Coronary artery (tissue), 2 donors: ENCODE results near the gene CENPN.
A peak's percentile ranks its signal among the peaks of the same experiment; 100 is the strongest.

ENCODE experiments used
- DNase-seq: peaks from one replicate; pipeline ENCODE4 v3.0.0-alpha.2; 2017; ENCODE audit warnings: low spot score
- H3K27ac ChIP-seq, 2 donors: fragments of 200-600 bp; sonication (generic); one replicate each; pipeline ENCODE4 v1.5.1; 2016 to 2019
- H3K4me3 ChIP-seq: fragments of 200-600 bp; sonication (generic); 2 replicates; pipeline ENCODE4 v1.5.1; 2016; ENCODE audit warnings: mild to moderate bottlenecking, moderate library complexity
- TF ChIP-seq, protein P1 (sequence below): fragments of 200-600 bp; sonication (generic); IDR thresholded peaks from one replicate; pipeline ENCODE4 v1.5.1; 2019; ENCODE audit warnings: antibody characterized with exemption

CENPN gene

DNA sequence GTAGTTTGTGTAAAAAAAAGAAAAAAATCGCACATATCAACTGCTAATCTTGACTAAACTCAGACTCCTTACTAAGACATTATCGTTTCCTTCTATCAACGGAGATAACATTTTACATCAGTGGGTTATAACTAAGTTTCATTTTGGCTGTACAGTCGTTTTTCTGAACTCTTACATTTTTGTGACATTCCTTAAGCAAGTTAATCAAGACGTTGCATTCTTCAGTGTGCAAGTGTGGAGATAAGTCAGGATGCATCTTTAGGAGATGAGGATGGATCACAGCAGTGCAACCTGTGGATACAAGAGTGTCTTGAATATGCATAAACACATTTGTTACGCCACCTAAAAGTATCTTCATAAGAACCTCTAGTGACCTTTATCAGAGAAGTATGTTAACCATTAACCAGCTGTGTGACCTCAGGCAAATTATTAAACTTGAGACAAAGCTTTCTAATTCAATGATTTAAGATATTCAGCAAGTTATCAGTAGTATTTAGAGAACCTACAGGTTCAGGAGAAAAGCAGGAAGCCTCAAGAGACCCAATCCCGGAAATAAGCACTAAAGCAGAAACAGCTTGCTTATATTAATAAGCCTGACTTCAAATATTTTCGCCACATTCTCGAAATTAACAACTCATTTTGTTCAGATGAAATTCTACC lies 9.7 kb upstream of the CENPN start:
- TF ChIP-seq, protein P1, sequence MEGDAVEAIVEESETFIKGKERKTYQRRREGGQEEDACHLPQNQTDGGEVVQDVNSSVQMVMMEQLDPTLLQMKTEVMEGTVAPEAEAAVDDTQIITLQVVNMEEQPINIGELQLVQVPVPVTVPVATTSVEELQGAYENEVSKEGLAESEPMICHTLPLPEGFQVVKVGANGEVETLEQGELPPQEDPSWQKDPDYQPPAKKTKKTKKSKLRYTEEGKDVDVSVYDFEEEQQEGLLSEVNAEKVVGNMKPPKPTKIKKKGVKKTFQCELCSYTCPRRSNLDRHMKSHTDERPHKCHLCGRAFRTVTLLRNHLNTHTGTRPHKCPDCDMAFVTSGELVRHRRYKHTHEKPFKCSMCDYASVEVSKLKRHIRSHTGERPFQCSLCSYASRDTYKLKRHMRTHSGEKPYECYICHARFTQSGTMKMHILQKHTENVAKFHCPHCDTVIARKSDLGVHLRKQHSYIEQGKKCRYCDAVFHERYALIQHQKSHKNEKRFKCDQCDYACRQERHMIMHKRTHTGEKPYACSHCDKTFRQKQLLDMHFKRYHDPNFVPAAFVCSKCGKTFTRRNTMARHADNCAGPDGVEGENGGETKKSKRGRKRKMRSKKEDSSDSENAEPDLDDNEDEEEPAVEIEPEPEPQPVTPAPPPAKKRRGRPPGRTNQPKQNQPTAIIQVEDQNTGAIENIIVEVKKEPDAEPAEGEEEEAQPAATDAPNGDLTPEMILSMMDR, result no peak
- H3K27ac ChIP-seq, result no peak overlapping the region
- DNase-seq, result no peak
- H3K4me3 ChIP-seq, result peak overlapping the region; percentile 37

DNA sequence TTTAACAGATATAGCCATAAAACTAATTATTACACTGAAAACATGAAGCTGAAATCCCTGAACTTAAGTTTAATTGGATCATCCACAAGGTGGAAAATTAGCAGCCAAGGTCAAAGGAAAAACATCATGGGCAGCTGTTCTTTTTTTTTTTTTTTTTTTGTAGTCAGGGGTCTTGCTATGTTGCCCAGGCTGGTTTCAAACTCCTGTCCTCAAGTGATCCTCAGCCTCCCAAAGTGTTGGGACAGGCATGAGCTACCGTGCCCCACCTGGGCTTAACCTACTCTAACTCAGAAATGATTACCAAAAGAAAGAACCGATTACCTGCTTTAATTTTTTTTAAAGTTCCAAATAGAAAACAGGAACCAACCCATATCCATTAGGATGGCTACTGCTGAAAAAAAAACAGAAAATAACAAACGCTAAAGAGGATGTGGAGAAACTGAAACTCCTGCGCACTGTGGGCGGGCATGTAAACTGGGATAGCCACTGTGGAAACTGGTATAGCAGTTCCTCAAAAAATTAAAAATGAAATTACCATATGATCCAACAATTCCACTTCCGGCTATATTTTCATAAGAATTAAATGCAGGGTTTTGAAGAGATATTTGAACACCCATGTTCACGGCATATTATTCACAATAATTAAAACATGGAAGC lies 8.9 kb upstream of the CENPN start:
- no peak overlapping the region for H3K27ac ChIP-seq
- no peak overlapping the region for H3K4me3 ChIP-seq
- no peak for DNase-seq
- TF ChIP-seq, protein P1, result no peak

DNA sequence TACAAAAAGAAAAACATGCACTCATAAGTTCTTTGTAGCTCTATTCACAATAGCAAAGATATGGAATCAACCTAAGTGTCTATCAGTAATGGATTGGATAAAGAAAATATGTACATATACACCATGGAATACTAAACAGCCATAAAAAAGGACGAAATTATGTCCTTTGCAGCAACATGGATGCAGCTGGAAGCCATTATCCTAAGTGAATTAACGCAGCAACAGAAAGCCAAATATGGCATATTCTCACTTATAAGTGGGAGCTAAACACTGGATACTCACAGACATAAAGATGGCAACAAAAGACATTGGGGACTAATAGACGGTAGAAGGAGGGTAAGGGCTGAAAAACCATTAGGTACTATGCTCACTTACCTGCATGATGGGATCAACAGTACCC lies 6.1 kb upstream of the CENPN start:
- H3K4me3 ChIP-seq, result no peak overlapping the region
- no peak for DNase-seq
- TF ChIP-seq, protein P1, result no peak
- H3K27ac ChIP-seq, result no peak overlapping the region

DNA sequence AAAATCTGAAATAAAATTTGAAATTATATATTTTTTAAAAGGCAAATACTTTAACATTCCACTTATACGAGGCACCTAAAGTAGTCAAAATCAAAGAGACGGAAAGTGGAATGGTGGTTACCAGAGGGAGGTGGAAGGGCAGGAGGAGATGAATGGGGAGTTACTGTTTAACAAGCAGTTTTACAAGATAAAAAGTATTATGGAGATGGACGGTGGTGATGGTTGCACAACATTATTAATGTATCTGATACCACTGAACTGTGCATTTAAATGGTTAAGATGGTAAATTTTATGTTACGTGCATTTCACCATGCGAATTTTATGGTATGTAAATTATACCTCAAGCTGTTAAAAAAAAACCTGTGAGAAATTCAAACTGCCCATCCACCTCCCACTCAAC lies 5.7 kb upstream of the CENPN start:
- H3K27ac ChIP-seq, result no peak overlapping the region
- H3K4me3 ChIP-seq, result no peak overlapping the region
- DNase-seq, result no peak
- TF ChIP-seq, protein P1, result no peak

DNA sequence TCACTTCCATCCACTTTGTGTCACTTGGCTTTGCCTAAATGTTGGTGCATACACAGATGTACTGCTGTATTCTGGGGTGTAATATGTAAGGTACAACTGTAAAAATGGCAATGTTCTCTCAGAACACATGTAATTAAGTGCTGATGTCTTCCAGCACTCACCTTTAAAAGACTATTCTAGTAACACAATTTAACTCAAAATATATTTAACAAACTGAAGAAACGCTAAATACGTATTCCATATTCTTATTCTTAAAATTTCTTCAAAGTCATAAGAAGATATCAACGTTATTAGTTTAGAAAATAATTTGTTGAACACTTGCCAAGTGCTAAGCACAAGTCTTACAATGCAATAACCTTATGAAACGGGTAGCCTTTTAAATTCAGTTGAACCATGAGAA lies 4.0 kb upstream of the CENPN start:
- Histone ChIP-seq H3K4me3 (no peak overlapping the region), H3K27ac (no peak overlapping the region)
- no peak for DNase-seq
- TF ChIP-seq, protein P1, result no peak

DNA sequence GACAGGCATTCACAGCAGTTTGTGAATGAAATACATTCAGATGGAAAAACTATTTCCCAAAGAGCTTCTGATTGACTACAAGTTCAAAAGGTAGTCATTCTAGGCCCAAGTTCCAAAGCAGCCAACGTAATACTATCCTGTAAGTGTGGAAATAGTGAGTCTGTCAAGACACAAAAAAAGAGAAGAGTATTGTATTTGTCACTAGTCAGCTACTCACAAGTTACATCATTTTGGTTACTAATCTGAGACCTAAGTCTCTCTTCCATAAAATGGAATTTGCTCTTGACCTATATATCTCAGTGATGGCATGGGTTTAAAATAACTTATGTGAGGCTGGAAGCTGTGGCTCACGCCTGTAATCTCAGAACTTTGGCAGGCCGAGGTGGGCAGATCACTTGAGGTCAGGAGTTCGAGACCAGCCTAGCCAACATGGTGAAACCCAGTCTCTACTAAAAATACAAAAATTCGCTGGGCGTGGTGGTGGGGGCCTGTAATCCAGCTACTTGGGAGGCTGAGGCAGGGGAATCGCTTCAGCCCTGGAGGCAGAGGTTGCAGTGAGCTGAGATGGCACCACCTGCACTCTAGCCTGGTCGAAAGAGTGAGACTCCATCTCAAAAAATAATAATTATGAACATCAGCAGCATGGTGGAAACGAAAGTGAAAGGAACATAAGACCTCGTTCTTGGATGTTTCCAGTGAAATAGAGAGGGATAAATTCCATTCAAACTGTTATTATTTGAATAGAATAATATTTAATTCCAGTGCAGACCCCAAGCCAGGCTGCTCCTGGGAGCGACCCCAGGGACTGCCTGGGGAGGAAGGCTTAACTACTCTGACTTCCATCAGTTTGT lies 3.2 kb upstream of the CENPN start:
- DNase-seq, result no peak
- Histone ChIP-seq H3K27ac (peak overlapping the region; percentile 30 to 54), H3K4me3 (no peak overlapping the region)
- TF ChIP-seq, protein P1, result no peak
